Measurements from ENCODE around the gene CYP2W1. TPM values are rescaled to one million over a fixed set of nuclear protein-coding genes. Genes with fewer than 3 reads are reported as not detected.

CYP2W1 gene
- total RNA-seq, 1 donor from 2014 or later = not detected

DNA sequence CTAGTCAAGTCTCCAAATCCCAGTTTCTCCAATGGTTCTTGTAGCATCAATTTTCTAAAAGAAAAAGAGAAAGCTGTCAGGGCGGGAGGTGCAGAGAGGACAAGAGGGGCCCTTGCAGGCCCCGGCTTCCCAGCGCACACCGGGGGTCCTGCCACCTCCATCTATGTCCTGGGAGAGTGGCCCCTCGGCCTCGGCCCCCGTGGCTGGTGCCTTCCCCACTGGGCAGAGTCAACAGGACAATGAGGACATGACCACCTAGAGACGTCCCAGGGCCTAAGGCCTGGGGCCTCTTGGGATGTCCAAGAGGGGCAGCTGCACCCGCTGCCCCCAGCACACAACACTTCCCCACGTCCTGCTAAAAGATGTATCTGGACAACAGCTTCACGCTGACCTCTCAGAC is 13.6 kb upstream of the CYP2W1 start:
- Mint-ChIP-seq H3K4me1 (ENCODE audit: low read depth, unreplicated experiment) (peaks cover 6% of the 10 kb centered on the region), H3K4me3 (ENCODE audit: unreplicated experiment) (no peak overlapping the region), H3K27me3 (ENCODE audit: low read depth, unreplicated experiment) (no peaks in the 10 kb centered on the region), H3K36me3 (ENCODE audit: low read depth, unreplicated experiment) (peaks cover 11% of the 10 kb centered on the region), H3K27ac (ENCODE audit: unreplicated experiment) (no peak overlapping the region), H3K9me3 (ENCODE audit: unreplicated experiment) (no peaks in the 10 kb centered on the region)
- no peak for DNase-seq (ENCODE audit: low read depth)
- Histone ChIP-seq H3K27me3 (ENCODE audit: insufficient read depth, low read length) (no peaks in the 10 kb centered on the region), H4K20me1 (ENCODE audit: insufficient read depth, low read length) (peaks cover 72% of the 10 kb centered on the region), H3K4me3 (ENCODE audit: insufficient read depth, low read depth, low read length) (no peak overlapping the region), H3K4me1 (ENCODE audit: insufficient read depth, low read length) (peaks cover 3% of the 10 kb centered on the region), H3K4me2 (ENCODE audit: low read length) (no peak overlapping the region), H3K9me3 (ENCODE audit: insufficient read depth, low read depth, low read length) (no peaks in the 10 kb centered on the region), H3K27ac (ENCODE audit: low read depth, low read length) (no peak overlapping the region), H3K36me3 (ENCODE audit: insufficient read depth, low read length) (peaks cover 28% of the 10 kb centered on the region), H3K9ac (ENCODE audit: low read length) (no peak overlapping the region), H3K79me2 (ENCODE audit: insufficient read depth, low read length) (peaks cover 50% of the 10 kb centered on the region), H2AFZ (ENCODE audit: low read depth, low read length) (no peak overlapping the region)
- TF ChIP-seq, protein P1, sequence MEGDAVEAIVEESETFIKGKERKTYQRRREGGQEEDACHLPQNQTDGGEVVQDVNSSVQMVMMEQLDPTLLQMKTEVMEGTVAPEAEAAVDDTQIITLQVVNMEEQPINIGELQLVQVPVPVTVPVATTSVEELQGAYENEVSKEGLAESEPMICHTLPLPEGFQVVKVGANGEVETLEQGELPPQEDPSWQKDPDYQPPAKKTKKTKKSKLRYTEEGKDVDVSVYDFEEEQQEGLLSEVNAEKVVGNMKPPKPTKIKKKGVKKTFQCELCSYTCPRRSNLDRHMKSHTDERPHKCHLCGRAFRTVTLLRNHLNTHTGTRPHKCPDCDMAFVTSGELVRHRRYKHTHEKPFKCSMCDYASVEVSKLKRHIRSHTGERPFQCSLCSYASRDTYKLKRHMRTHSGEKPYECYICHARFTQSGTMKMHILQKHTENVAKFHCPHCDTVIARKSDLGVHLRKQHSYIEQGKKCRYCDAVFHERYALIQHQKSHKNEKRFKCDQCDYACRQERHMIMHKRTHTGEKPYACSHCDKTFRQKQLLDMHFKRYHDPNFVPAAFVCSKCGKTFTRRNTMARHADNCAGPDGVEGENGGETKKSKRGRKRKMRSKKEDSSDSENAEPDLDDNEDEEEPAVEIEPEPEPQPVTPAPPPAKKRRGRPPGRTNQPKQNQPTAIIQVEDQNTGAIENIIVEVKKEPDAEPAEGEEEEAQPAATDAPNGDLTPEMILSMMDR (IDR thresholded peaks at IDR 0.05; ENCODE audit: insufficient read depth, low read depth, low read length) = no peak
- no peak for TF ChIP-seq EZH2 (IDR thresholded peaks at IDR 0.05; ENCODE audit: insufficient read depth, low read length)
- no peak for FAIRE-seq

DNA sequence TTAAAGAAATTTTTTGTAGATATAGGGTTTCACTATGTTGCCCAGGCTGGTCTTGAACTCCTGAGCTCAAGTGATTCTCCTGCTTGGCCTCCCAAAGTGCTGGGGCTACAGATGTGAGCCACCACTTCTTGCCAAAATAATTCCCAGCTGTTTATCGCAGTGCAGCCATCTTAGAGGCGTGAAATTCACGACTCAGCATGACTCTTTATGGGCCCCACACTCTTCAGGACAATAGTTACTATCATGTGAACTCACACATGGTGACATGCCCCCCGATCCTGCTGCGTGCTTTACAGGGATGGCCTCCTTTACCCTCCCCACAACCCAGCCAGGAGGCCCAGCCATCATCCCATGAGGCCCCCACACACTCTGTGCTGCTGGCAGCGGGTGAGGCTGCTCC is 12.2 kb upstream of the CYP2W1 start:
- Histone ChIP-seq H3K9me3 (ENCODE audit: insufficient read depth, low read depth, low read length) (no peaks in the 10 kb centered on the region), H3K4me3 (ENCODE audit: insufficient read depth, low read depth, low read length) (no peak overlapping the region), H3K27ac (ENCODE audit: low read depth, low read length) (no peak overlapping the region), H3K27me3 (ENCODE audit: insufficient read depth, low read length) (no peaks in the 10 kb centered on the region), H4K20me1 (ENCODE audit: insufficient read depth, low read length) (peaks cover 72% of the 10 kb centered on the region), H3K9ac (ENCODE audit: low read length) (no peak overlapping the region), H2AFZ (ENCODE audit: low read depth, low read length) (no peak overlapping the region), H3K4me1 (ENCODE audit: insufficient read depth, low read length) (peaks cover 7% of the 10 kb centered on the region), H3K79me2 (ENCODE audit: insufficient read depth, low read length) (peaks cover 60% of the 10 kb centered on the region), H3K36me3 (ENCODE audit: insufficient read depth, low read length) (peaks cover 28% of the 10 kb centered on the region), H3K4me2 (ENCODE audit: low read length) (no peak overlapping the region)
- DNase-seq (ENCODE audit: low read depth) (no peak), FAIRE-seq (no peak)
- peaks cover 4% of the 10 kb centered on the region for H3K4me1 Mint-ChIP-seq (ENCODE audit: low read depth, unreplicated experiment)
- H3K9me3 Mint-ChIP-seq (ENCODE audit: unreplicated experiment) = no peaks in the 10 kb centered on the region
- H3K27ac Mint-ChIP-seq (ENCODE audit: unreplicated experiment) = peak overlapping the region; percentile 20
- H3K4me3 Mint-ChIP-seq (ENCODE audit: unreplicated experiment) = no peak overlapping the region
- peaks cover 11% of the 10 kb centered on the region for H3K36me3 Mint-ChIP-seq (ENCODE audit: low read depth, unreplicated experiment)
- no peaks in the 10 kb centered on the region for H3K27me3 Mint-ChIP-seq (ENCODE audit: low read depth, unreplicated experiment)
- no peak for TF ChIP-seq EZH2 (IDR thresholded peaks at IDR 0.05; ENCODE audit: insufficient read depth, low read length)
- TF ChIP-seq, protein P1 (IDR thresholded peaks at IDR 0.05; ENCODE audit: insufficient read depth, low read depth, low read length) = no peak

DNA sequence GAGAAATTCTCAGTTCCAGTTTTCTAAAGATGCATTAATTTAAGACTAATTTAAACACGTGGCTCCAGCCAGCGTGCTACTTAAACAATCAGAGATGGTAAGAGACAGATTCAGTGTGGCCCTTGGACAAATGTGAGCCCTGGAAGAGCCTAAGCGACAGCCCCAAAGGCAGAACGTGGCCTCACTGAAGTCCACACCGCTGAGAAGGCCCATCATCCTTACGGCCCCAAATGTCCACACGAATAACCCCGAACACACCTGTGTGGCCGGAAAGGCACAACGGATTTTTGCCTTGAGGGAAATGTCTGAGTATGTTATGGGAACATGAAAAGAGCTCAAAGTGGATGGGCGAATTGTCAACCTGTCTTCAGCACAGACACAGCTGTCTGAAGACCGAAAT is 10.9 kb upstream of the CYP2W1 start:
- peaks cover 62% of the 10 kb centered on the region for H4K20me1 ChIP-seq (ENCODE audit: insufficient read depth, low read length)
- no peak for FAIRE-seq

More for the DNA sequence above, 10.9 kb upstream of the CYP2W1 start:
- H3K9me3 Mint-ChIP-seq (ENCODE audit: unreplicated experiment) = no peaks in the 10 kb centered on the region
- no peak for DNase-seq (ENCODE audit: low read depth)
- H3K27me3 ChIP-seq (ENCODE audit: insufficient read depth, low read length) = no peaks in the 10 kb centered on the region
- no peak overlapping the region for H3K27ac ChIP-seq (ENCODE audit: low read depth, low read length)
- no peak overlapping the region for H3K4me2 ChIP-seq (ENCODE audit: low read length)
- no peak overlapping the region for H3K9ac ChIP-seq (ENCODE audit: low read length)
- H3K27ac Mint-ChIP-seq (ENCODE audit: unreplicated experiment) = no peak overlapping the region
- H3K36me3 Mint-ChIP-seq (ENCODE audit: low read depth, unreplicated experiment) = peaks cover 11% of the 10 kb centered on the region
- no peaks in the 10 kb centered on the region for H3K27me3 Mint-ChIP-seq (ENCODE audit: low read depth, unreplicated experiment)
- peaks cover 60% of the 10 kb centered on the region for H3K79me2 ChIP-seq (ENCODE audit: insufficient read depth, low read length)
- peaks cover 24% of the 10 kb centered on the region for H3K36me3 ChIP-seq (ENCODE audit: insufficient read depth, low read length)
- peaks cover 8% of the 10 kb centered on the region for H3K4me1 ChIP-seq (ENCODE audit: insufficient read depth, low read length)
- no peak overlapping the region for H3K4me3 Mint-ChIP-seq (ENCODE audit: unreplicated experiment)
- no peak overlapping the region for H2AFZ ChIP-seq (ENCODE audit: low read depth, low read length)
- TF ChIP-seq, protein P1 (IDR thresholded peaks at IDR 0.05; ENCODE audit: insufficient read depth, low read depth, low read length) = no peak
- no peak for TF ChIP-seq EZH2 (IDR thresholded peaks at IDR 0.05; ENCODE audit: insufficient read depth, low read length)
- H3K4me3 ChIP-seq (ENCODE audit: insufficient read depth, low read depth, low read length) = no peak overlapping the region
- no peaks in the 10 kb centered on the region for H3K4me1 Mint-ChIP-seq (ENCODE audit: low read depth, unreplicated experiment)
- no peaks in the 10 kb centered on the region for H3K9me3 ChIP-seq (ENCODE audit: insufficient read depth, low read depth, low read length)
